Stimulated activated CD4-positive, alpha-beta T cell treated with anti-CD3 and anti-CD28 coated beads, Interleukin-12 subunit alpha, Interleukin-12 subunit beta, amount 100 ng/mL, for 24 hours (primary cell): ENCODE results near the gene TSPY3.
"Not testable (repeated sequence)": the region's sequence is repeated elsewhere in the genome, so short reads cannot be mapped to it uniquely, and the experiment has no call there.

Source experiments
- DNase-seq, 2 experiments: peaks; one replicate each; pipeline ENCODE4 v3.0.0-alpha.2; 2020; ENCODE audit warnings: low read depth in 2 of 2

TSPY3 gene, protein sequence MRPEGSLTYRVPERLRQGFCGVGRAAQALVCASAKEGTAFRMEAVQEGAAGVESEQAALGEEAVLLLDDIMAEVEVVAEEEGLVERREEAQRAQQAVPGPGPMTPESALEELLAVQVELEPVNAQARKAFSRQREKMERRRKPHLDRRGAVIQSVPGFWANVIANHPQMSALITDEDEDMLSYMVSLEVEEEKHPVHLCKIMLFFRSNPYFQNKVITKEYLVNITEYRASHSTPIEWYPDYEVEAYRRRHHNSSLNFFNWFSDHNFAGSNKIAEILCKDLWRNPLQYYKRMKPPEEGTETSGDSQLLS

GRCh38 chrY:9398121-9398520 lies at the start of gene TSPY3:
Gene TSPY3 (plus strand): TSS chrY:9398421. CDS start chrY:9398467, 46 bp downstream.
- not testable (repeated sequence) for DNase-seq

DNA sequence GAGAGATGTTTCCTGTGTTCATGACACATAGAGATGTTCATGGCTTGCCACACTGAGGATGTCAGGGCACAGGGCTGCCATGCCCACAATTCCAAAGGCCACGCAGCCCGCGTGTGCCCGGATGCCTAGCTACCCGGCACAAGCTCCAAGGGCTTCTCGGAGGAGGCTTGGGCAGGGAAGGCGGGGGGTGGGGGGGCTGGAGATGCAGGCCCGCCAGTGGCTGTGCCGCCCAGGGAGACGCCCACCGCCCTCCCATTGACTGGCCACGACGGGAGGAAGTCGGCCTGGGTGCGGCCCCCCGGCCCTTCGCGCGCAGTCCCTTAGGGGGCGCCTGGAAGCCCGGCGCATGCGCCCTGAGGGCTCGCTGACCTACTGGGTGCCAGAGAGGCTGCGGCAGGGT lies 40.7 kb upstream of the TSPY3 start, which contains the start of gene TSPY8:
TSS of gene TSPY8 (plus strand) at position 301 of the 400 bp plus-strand sequence. CDS start at position 347, 46 bp downstream.
- not testable (repeated sequence) for DNase-seq

DNA sequence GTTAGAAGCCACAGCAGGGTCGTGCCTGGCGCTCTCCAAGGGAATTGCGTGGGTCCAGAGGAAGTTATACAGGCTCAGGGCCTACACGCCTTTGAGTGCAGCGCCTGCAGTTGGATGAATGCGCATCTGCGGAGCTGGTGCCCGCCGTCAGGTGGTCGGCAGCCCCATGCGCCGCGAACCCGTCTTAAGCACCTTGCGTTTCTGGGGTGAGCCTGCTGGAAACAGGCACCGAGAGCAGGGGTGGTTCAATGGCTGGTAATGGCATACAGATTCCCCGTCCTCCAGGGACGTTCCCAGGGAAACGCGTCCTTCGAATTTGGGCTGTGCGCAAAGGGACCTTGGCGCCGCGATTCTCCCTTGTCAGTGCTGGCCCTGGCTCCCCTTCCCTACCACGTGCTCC lies 1.7 kb upstream of the TSPY3 start:
- DNase-seq = not testable (repeated sequence)
